GM10847 (cell line): ENCODE measurements around the gene PRTG.

Experiments
- POLR2A ChIP-seq: IDR thresholded peaks from 2 replicates; pipeline ENCODE4 v1.6.1; 2011; ENCODE audit not compliant: insufficient read length; ENCODE audit errors: extremely low read depth

Gene PRTG

DNA sequence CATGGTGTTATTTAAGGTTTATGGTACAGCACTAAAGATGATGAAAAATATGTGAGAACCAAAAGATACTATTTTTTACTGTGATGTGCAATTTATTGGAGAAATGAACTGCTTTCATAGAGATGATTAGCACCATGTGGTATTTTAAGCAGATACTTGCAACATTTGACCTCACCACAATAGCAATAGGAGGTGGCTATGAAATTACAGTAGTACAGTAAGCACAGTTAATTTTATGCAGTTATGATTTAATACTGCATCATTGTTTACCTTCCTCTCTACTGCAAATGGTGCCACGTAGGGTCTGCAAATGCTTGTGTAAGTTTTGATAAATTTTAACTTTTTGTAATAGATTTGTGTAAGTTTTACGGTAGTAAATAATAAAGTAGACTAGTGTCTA, 168.9 kb downstream of the PRTG start:
- TF ChIP-seq POLR2A: no peak

DNA sequence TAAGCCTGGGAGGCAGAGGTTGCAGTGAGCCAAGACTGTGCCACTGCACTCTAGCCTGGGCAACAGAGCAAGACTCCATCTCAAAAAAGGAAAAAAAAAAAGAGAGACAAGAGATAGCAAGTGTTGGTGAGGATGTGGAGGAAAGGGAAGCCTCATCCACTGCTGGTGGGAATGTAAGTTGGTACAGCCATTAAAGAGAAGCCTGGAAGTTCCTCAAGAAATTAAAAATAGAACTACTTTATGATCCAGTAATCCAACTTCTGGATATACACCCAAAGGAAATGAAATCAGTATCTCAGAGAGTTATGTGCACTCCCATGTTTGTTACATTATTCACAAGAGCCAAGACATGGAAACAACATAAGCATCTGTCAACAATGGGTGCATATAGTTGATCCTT, 169.7 kb downstream of the PRTG start:
- TF ChIP-seq POLR2A: no peak

DNA sequence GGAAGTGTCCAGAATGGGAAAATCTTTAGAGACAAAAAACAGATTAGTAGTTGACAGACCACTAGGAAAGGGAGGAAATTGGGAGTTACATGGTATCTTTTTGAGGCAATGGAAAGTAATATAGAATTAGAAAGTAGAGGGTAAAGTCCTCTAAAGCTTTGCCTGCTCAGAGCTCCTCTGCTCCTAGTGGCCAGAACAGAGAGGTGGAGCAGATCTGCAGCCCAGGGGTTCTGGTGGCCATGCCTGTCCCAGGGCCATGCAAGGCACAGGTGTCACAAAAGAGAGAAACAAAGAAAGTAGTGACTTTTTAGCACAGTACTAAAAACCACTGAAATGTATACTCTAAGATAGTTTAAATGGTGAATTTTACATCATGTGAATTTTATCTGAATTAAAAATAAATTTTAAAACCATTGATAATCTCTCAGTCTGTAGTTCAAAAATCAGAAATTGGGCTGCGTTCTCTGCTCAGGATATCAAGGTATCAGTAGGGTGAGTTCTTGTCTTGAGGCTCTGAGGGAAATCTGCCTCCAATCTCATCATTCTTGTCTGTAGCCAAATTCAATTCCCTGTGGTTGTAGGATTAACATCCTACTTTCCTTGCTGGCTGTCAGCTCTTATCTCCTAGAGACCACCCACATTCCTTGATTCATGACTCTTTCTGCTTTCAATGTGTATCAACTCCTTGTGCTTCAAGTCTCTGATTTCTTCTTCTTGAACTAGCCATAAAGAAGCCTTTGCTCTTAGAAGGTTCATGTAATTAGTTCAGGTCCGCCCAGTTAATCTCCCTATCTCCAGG, 178.4 kb downstream of the PRTG start:
- no peak for TF ChIP-seq POLR2A

DNA sequence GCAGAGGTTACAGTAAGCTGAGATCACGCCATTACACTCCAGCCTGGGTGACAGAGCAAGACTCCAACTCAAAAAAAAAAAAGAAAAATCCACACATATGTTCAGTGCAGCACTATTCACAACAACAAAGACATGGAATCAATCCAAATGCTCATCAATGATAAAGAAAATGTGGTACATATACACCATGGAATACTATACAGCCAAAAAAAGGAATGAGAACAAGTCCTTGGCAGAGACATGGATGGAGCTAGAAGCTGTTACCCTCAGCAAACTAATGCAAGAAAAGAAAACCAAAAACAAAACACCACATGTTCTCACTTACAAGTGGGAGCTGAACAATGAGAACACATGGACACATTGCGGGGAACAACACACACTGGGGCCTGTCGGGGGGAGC, 180.4 kb downstream of the PRTG start:
- TF ChIP-seq POLR2A: no peak
